Cerebellar nuclear complex (tissue), 1 donor: ENCODE data around the gene H3-3A.
A peak's percentile ranks its signal among the peaks of the same experiment; 100 is the strongest.
"Not testable (repeated sequence)": the region's sequence is repeated elsewhere in the genome, so short reads cannot be mapped to it uniquely, and the experiment has no call there.

Experiments used
- DNase-seq, 2 experiments: peaks; one replicate each; lab custom pipeline; 2025; lab: John Stamatoyannopoulos, UW

The H3-3A gene

DNA sequence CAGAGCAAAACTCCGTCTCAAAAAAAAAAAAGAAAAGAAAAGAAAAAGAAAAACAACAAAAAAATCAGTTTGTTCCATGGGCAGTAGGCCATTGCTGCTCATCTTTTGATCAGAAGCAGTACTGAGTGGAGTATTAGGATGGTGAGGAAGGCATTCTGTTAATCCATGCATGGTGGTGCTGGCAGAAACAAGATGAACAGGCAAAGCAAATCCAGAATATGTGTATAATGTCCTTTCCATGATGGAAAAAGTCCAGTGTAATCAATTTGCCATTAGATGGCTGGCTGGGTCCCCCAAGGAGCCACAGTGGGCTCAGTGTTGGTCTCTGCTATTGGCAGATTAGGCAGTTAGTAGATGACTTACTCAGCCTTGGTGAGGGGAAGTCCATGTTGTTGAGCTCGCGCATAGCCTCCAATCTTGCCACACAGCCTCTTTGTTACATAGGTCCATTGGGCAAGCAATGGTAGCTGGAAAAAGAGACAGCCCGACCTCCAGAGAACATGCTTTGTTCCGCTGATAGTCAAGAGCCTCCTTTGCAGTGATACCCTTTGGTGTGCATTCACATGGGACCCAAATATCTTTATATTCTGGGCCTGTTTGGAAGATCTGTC is 23.3 kb downstream of the H3-3A start:
- no peak for DNase-seq

GRCh38 chr1:226086776-226087175 is 24.3 kb downstream of the H3-3A start:
- peak; percentile 56 to 68 for DNase-seq

DNA sequence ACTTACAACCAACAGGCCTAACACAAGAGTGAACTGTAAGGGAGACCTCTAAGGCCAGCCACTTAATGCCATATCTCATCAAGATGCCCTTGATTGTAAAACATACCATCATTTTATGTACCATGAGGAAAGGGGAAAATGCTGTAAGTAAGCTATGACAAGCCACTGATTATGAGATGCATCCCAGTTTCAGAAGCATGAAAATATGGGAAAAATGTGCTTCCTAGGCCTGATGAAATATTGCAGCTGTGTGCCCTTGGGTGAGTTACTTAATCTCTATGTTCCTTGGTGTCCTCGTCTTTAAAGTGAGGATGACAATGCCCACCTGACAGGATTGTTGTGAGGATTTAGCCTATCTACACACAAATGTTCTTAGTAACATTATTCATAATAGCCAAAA is 28.9 kb downstream of the H3-3A start:
- DNase-seq = no peak

- DNase-seq = not testable (repeated sequence)
Observed at GRCh38 chr1:226092048-226092820, 29.7 kb downstream of the H3-3A start.

DNA sequence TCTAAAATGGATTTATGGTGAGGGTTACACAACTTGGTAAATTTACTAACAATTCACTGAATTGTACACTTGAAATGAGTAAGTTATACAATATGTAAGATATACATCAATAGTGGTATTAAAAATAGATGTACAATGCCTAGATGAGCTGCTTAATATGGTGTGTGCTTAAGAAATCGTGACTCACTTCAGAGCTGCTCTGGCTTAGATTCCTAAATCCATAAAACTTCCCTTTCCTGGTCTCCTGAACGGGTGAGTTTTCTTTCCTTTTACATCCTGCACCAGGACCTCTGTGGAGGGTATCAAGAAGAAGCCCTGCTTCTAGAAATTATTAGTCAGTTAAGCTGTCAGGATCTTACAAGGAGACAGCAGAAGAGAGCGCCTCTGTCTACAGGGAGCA is 30.4 kb downstream of the H3-3A start:
- no peak for DNase-seq

GRCh38 chr1:226093621-226094020 is 31.1 kb downstream of the H3-3A start:
- DNase-seq = no peak

- no peak for DNase-seq
Observed at GRCh38 chr1:226094451-226094850, 31.9 kb downstream of the H3-3A start.

DNA sequence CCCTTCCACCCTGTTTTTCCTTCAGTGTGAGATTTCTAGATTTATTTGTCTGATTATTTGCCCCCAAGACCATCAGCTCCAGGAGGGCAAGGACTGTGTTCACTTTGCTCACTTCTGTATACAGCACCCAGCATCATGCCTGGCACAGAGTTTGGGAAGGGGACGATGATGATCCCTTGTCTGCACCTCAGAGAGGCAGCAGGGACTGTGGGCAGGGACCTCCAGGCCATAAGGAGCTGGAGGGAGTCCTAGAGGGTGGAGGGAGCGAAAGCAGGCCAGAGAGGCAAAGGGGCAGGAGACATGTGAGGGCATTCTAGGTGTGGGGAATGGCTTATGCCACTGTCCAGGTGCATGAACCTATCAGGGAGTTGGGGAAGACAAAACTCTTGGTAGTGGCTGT is 32.8 kb downstream of the H3-3A start:
- DNase-seq = no peak

DNA sequence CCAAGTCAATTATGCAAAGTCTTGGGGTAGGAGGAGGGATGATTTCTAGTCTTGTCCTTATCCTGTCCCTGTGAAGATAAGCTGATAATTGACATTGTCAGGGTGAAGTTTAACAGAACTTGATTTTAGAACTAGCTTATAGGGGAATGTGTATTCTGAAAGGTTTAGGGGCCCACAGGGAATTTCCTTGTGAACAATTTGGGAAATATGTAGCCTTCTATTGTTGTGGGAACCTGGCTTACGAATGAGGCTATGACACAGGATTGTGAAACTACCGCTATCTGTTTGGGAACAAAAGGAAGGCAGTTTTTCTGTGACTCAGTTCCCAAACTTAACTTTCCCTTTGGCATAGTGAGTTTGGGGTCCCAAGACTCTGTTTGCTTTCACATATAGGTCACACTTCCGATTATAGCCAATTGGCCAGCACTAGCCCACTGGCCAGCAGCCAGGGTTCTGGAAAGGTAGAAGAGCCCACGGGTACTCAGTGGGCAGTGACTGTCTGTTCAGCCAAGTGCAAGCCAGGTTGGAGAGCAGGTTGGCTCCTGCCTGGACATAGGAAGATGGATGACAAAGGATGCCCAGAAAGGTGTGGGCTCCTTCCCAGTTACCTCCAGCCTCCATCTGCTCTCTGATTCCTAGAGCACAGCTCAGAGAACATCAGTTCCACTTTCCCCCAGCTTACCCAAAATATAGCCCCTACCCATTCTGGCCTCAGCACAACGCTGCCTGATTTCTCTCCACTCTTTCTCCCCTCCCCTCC is 35.5 kb downstream of the H3-3A start:
- peak; percentile 65 to 72 for DNase-seq

DNA sequence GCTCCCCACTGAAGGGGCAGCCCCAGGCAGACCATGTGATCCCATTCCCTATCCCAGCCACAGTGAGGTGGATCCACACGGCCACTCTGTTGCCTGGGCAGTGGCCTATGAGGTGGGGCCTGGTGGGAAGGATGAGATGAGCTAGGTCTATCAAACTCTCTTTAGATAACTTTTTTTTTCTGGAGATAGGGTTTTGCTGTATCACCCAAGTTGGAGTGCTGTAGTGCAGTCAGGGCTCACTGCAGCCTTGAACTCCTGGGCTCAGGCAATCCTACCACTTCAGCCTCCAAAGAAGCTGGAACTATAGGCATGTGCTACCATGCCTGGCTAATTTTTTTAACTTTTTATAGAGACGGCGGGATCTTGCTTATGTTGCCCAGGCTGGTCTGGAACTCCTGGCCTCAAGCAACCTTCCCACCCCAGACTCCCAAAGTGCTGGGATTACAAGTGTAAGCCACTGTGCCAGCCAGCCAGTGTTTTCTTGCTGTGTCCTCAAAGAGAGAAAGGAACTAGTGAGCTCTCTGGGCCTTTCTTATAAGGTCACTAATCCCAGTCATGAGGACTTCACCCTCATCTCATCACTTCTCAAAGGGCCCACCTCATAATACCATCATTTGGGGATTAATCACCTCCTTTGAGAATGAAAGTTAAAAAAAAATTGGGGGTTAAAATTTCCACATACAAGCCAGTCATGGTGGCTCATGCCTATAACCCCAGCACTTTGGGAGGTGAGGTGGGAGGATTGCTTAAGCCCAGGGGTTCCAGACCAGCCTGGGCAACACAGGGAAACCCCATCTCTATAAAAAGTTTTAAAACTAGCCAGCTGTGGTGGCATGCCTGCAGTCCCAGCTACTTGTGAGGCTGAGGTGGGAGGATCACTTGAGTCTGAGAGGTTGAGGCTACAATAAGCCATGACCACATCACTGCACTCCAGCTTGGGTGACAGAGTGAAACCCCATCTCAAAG is 36.6 kb downstream of the H3-3A start:
- DNase-seq = no peak

DNA sequence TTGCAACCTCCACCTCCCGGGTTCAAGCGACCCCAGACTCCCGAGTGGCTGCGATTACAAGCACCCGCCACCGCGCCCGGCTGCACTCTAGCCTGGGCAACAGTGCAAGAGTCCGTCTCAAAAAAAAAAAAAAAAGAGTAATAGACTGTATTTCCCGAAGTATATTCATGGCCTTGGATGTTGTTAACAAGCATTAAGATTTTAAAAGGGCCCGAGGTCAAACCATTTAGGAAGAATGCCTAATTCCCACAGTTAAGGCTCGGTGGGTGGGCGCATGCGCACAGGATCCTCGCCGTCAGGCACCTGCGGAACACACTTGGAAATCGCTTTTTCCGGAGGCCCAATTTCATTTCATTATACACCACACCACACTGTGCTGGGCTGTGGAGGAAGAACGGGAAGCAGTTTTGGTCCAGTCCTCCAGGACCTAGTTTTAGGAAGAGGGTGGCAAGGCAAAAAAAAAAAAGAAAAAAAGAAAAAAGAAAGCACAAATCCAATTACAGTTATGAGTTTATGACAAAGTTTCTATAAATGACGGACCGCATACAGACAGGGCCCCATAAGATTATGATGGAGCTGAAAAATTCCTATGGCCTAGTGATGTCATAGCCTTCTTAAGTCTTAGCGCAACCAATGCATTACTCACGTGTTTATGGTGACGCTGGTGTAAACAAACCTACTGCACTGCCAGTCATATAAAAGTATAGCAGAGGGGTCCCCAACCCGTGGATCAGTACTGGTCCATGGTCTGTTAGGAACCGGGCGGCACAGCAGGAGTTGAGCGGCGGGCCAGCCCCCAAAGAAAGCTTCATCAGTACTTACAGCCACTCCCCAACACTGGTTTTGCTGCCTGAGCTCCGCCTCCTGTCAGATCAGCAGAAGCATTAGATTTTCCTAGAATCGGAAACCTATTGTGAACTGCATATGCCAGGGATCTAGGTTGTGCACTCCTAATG is 38.2 kb downstream of the H3-3A start:
- DNase-seq = no peak

DNA sequence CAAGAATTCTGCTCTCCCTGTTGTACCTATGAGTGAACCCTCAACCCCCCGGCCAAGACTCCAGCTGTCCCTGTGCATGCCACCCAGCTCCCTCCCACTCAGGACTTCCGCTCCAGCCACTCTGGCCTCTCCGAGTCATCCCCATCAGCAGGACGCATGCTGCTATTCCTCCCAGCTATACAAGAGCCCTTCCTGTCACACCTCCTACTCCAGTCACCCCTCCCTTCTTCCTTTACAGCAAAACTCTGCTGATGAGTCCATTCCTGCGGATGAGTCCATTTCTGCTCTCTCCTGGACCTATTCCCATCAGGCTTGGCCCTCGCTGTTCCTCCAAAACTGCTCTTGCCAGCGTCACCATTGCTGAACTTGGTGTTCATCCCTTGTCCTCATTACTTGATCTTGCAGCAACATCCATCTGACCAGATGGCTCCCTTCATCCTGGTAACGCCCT is 42.2 kb downstream of the H3-3A start:
- DNase-seq = peak in 1 of 2 experiments; percentile 50

- DNase-seq = no peak
Observed at GRCh38 chr1:226107471-226108460, 45.2 kb downstream of the H3-3A start.

- DNase-seq = peak in 1 of 2 experiments; percentile 64
Observed at GRCh38 chr1:226108935-226109828, 46.7 kb downstream of the H3-3A start.

DNA sequence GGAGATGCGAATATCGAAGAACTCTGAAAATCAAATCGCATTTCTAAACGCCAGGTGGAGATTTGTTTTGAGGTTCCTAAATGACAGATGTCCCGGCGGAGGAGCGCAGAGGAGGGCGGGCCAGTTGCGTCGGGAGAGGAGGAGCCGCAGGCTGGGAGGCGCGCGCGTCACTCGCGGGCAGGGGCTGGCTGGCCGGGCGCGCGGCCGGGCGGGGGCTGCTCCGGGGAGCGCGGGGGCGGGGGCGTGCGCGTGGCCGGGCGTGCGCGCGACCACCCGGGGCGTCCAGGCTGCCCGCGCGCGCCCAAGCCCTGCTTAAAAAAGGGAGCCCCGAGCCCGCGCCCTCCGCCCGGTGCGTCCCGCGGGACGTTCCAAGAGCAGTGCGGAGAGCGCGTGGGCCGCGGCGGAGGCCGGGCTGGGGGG is 47.3 kb downstream of the H3-3A start:
- DNase-seq = peak; percentile 53 to 69

DNA sequence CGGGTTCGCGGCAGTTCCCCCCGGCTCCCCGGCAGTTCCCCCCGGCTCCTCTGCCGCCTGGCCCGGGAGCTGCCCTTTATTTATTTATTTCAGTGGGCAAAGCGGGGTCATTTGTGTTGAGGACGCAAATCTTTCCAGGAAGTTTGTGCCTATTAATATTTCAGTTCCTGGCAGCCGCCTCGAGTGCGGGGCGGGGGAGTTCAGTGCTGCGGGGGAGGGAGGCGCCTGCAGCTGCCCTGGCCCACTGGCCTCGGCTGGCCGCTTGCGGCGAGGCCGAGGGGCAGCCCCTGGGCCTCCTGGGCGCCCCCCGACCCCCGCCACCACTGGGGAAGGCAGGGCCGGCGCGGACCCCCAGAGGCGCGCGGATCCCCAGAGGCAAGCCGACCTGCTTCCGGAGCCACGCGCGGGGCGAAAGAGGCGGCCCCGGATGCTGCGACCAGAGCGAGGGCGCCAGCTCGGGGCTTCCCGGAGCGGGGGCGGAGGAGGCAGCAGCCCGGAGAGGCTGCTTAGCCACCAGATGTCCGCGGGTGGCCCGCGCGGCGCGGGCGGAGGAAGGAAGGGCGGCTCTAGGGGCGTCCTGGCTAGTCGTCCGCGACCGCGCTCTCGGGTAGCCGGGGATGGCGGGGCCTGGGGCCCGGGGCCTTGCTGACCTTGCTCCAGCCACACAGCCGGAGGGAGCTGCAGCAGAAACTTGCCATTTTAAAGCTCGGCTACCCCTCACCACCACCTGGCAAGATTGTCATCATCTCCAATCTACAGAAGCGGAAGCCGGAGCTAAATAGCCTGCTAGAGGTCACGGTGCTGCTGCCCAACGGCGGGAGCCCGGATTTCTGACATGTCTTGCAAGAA is 48.0 kb downstream of the H3-3A start:
- DNase-seq = no peak
